Fibroblast of peridontal ligament (primary cell): Measurements from ENCODE around the gene P2RX2.
"Not testable (repeated sequence)": the region's sequence is repeated elsewhere in the genome, so short reads cannot be mapped to it uniquely, and the experiment has no call there.

Experiments used
- DNase-seq: peaks from one replicate; pipeline ENCODE4 v3.0.0-alpha.2; 2010; ENCODE audit errors: extremely low read depth

The P2RX2 gene

DNA sequence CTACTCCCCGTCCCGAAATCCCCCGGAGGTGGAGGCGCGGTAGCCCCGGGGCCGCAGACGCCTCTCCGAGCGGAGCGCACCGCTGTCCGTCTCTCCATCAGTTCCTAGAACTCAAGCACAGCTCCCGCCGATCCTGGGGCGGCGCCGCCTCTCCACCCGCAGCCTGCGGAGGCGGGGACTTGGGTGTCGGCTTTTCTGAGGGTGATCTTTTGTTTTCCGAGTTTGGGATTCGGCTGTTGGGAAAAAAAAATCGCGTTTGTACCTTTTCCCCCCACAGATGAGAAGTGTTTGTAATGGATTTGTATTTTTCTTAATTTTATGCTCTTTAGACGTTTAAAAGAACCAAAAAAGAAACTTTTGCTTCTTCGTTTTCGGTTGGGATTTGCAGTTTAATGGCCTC, 34.8 kb upstream of the P2RX2 start:
- no peak for DNase-seq

DNA sequence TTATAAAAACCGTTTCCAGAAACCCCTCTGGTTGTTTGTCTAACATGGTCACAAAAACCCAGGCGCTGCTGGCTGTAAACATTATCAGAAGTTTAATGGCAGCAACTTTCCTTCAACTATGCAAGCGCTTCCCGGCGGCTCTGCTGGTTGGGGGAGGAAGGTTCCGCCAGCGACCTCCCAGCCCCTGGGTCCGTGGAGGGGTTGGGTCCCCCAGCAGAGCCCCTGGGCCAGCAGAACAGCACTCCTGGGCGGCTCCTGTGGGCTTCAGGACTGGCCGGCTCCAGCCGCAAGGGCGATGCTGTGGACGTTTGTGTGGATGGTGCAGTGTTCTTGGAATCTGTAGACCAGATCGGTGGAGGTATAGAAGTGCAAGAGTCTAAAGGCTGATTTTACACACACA, 34.1 kb upstream of the P2RX2 start:
- no peak for DNase-seq

GRCh38 chr12:132585177-132585576, 33.4 kb upstream of the P2RX2 start:
- DNase-seq: no peak

DNA sequence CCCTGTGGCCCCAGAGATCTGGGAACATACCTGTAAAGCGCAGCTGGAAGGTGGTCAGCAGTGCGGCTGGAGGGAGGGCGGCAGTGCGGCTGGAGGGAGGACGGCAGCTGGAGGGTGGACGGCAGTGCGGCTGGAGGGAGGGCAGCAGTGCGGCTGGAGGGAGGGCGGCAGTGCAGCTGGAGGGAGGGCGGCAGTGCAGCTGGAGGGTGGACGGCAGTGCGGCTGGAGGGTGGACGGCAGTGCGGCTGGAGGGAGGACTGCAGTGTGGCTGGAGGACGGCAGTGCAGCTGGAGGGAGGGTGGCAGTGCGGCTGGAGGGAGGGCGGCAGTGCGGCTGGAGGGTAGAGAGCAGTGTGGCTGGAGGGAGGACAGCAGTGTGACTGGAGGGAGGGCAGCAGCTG, 31.6 kb upstream of the P2RX2 start:
- DNase-seq: no peak

DNA sequence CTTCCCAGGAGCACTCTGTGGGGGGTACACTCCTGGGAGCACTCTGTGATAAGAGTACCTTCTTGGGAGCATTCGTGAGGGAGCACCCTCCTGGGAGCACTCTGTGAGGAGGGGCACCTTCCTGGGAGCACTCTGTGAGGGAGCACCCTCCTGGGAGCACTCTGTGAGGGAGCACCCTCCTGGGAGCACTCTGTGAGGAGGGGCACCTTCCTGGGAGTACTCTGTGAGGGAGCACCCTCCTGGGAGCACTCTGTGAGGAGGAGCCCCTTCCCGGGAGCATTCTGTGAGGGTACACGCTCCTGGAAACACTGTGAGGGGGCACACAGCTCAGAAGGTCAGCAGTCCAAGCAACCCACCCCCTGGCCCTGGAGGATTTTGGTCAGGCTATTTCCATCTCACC, 30.8 kb upstream of the P2RX2 start:
- no peak for DNase-seq

DNA sequence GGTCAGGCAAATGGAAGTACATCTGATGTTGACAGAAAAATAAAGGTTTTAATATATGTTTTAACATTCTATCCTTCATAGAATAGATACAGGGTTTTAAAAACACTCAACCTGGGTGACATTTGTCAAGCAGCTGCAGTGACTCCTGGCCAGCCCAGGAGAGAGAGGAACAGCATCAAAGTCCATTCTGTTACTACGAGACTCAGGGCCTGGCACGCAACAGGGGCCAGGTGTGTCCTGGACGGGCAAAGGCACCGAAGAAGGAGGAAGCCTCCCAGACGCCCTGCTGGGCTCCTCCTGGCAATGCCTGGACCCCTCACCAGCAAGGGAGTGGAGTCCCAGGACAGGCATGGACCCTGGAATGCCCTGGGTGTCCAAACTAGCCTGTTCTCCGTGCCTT, 30.3 kb upstream of the P2RX2 start:
- DNase-seq: no peak

GRCh38 chr12:132588821-132589669, 29.5 kb upstream of the P2RX2 start:
- no peak for DNase-seq

DNA sequence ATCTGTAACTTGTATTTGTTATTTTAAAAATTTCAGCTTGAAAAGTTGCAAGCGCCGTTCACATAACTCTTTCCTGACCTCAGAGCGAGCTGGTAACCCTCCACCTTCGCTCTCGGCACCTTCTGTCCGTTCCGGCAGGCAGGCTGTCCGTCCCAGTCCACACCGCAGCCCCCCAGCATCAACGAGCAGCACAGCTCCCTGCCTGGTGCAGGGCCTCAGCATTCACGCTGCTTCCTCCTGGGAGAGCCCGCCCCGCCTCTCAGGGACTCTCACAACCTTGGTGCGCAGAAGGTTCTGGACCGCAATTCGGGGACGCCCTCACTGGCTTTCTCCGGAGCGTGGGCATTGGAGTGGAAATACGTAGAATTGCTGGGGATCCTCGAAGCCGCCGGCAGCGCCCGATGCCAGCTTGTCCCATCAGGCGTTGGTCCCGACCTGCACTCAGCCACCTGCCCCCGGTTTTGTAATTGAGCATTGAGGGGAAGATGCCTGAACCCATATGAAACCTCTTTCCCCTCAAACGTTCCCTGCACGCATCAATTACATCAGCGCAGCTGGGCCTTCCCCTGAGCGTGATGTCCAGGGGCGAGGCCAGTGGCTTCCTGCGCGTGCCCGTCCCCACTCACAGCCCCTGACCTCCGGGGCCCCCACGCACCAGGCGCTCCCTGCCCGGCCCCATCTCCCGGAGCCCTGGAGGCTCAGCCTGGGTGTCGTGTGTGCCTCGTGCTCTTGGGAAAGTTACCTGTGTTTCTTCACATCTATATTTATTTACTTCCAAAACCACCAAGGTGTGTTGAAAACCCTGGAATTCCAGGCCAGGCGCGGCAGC, 27.3 kb upstream of the P2RX2 start:
- DNase-seq: no peak

DNA sequence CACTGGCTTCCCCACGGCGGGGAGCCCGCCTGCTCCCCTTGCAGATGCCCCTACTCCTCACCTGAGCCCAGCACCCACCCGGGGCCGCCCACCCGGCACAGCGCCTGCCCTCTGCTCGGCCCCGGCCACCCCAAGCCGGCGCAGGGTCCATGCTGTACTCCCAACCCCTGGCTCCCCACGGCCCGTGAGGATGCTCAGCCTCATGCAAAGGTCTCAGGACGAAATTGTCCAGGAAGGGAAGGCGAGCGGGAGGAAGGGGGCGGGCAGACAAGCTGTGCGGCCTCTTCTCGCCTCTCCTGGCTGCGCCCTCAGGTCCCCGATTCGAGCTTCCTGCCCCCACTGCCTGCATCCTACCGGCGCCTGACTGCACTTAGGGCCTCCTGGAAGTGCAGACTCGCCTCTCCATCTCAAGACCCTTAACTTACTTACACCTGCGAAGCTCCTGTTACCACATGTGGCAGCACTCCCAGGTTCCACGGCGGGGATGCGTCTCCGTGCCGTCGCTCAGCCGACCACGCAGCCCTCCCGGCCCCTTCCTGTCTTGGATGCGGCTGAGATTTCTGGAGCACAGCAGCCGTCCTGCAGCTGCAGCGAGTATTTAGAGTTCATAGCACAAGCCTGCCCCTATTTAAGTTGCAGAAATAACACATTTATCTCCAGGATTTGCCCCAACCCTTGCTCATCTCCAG, 26.1 kb upstream of the P2RX2 start:
- no peak for DNase-seq

- no peak for DNase-seq
These were observed 25.5 kb upstream of the P2RX2 start for GRCh38 chr12:132593071-132593470.

- no peak for DNase-seq
These were observed 25.1 kb upstream of the P2RX2 start for GRCh38 chr12:132593521-132593920.

DNA sequence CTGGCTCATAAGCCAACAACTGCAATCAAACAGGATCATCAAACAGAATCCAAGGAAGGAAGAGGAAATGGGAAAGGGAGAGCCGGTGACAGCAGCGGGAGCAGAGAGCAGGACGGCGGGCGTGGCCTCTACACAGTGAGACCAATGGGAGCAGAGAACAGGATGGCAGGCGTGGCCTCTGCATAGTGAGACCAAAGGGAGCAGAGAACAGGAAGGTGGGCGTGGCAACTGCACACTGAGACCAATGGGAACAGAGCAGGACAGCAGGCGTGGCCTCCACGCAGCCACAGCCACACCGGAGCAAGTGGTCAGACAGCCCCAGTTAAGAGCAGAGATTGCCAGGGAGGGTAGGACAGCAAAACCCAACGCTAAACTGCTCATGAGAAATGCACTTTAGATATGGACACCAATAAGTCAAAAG, 24.6 kb upstream of the P2RX2 start:
- peak; percentile 82 for DNase-seq

- no peak for DNase-seq
These were observed 23.4 kb upstream of the P2RX2 start for GRCh38 chr12:132595183-132595582.

- DNase-seq: no peak
These were observed 22.6 kb upstream of the P2RX2 start for GRCh38 chr12:132596016-132596415.

DNA sequence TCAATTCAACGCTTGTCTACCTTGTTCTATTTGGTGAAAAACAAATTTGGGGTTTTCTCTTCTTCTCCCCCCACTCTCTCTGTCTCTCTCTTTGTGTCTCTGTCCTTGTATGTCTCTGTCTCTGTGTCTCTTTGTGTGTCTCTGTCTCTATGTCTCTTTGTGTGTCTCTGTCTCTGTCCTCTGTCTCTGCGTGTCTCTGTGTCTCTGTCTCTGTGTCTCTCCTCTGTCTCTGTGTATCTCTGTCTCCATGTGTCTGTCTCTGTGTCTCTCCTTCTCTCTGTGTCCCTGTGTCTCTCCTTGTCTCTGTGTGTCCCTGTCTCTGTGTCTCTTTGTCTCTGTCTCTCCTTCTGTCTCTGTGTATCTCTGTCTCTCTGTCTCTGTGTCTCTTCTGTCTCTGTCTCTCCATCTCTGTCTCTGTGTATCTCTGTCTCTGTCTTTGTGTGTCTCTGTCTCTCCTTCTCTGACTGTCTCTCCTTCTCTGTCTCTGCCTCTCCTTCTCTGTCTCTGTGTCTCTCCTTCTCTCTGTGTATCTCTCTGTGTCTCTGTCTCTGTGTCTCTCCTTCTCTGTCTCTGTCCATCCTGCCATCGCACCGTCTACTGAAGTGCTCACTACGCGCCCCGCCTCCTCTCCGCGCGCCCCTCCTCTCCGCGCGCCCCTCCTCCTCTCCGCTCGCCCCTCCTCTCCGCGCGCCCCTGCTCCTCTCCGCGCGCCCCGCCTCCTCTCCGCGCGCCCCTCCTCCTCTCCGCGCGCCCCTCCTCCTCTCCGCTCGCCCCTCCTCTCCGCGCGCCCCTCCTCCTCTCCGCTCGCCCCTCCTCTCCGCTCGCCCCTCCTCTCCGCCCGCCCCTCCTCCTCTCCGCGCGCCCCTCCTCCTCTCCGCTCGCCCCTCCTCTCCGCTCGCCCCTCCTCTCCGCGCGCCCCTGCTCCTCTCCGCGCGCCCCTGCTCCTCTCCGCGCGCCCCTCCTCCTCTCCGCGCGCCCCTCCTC, 21.0 kb upstream of the P2RX2 start:
- peak; percentile 28 for DNase-seq

GRCh38 chr12:132599502-132599901, 19.1 kb upstream of the P2RX2 start:
- not testable (repeated sequence) for DNase-seq

- DNase-seq: peak; percentile 62
These were observed 18.2 kb upstream of the P2RX2 start for GRCh38 chr12:132600048-132601032.

GRCh38 chr12:132601171-132601883, 17.2 kb upstream of the P2RX2 start:
- DNase-seq: no peak

DNA sequence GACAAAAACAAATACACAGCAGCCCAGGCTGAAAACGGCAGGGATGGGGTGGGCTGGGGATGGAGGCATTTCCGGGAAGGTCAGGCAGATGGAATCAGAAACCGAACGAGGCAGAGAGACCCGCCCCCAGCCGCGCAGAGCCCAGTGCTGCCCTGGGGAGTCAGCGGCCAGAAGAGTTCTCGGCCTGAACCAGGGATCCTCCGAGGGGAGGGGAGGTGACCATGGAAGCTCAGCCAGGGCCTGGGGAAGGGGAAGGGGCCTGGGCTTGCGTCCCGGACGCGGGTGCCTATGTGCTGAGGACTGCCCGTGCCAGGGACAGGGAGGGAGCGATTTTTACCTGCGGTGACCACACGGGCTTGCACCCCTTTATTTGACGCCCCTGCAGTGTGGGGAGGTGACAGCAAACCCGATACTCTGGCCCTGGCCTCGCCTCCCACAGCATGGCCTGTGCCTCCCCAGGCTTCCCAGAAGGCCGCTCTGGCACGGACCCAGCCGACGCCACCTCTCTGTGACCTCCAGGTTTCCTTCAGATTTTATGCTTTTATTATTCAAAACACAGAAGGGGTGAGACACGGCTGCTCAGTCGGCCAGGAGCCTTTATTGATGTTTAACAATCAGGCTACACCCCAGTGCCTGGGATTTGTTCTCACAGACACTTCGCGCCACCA, 15.9 kb upstream of the P2RX2 start:
- no peak for DNase-seq
